ENCODE results near the gene DSCAML1.

The DSCAML1 gene

DNA sequence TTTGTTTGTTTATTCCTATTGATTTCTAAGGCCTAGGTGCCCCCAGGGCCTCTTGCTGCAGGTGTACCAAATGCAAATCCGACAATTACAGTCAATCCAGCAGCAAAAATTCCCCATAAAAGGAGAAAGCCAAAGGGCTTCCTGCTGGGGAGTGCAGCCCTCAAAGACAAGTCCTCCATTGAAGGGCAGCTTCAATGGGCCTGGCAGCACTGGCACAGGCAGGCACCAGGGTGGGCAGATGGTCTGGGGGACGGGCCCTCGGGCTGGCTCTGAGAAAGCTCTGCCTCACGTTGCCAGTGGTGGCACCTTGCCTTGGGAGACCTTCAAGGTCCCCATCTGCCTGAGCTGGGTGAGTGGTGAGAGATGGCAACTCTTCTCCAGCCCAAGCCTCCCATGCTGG lies 128.0 kb downstream of the DSCAML1 start:
- no peaks in the 10 kb centered on the region for H3K36me3 Mint-ChIP-seq (ENCODE audit: low read depth)
- TF ChIP-seq, protein P1, sequence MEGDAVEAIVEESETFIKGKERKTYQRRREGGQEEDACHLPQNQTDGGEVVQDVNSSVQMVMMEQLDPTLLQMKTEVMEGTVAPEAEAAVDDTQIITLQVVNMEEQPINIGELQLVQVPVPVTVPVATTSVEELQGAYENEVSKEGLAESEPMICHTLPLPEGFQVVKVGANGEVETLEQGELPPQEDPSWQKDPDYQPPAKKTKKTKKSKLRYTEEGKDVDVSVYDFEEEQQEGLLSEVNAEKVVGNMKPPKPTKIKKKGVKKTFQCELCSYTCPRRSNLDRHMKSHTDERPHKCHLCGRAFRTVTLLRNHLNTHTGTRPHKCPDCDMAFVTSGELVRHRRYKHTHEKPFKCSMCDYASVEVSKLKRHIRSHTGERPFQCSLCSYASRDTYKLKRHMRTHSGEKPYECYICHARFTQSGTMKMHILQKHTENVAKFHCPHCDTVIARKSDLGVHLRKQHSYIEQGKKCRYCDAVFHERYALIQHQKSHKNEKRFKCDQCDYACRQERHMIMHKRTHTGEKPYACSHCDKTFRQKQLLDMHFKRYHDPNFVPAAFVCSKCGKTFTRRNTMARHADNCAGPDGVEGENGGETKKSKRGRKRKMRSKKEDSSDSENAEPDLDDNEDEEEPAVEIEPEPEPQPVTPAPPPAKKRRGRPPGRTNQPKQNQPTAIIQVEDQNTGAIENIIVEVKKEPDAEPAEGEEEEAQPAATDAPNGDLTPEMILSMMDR (IDR thresholded peaks at IDR 0.05) = no peak
- DNase-seq = no peak
- peaks cover 38% of the 10 kb centered on the region for H3K4me1 Mint-ChIP-seq
- no peaks in the 10 kb centered on the region for H3K9me3 Mint-ChIP-seq
- H3K27ac Mint-ChIP-seq = no peak overlapping the region
- H3K27me3 Mint-ChIP-seq (ENCODE audit: low read depth, poor library complexity) = peaks cover 72% of the 10 kb centered on the region
- H3K4me3 Mint-ChIP-seq = no peak overlapping the region

DNA sequence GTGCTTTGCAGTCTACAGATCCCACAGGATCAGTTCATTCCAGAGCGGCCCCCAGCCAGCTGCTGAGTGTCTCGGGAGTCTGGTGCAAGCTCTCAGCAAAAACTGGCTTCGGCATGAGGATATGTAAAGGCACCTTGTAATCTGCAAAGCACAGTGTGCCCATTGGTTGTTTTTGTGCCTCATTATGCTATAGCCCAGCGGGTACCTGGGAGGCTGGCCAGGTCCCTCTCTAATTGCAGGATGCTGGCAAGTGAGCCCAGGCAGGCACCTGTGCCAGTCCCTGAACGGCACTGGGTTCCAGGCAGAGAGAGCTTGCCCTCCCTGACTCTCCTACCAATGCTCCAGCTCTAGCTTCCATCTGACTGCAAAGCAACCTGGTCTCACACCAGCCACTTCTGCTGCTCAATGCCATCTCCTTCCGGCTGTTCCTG lies 128.7 kb downstream of the DSCAML1 start:
- no peaks in the 10 kb centered on the region for H3K9me3 Mint-ChIP-seq
- TF ChIP-seq, protein P1 (IDR thresholded peaks at IDR 0.05) = no peak
- H3K27me3 Mint-ChIP-seq (ENCODE audit: low read depth, poor library complexity) = peaks cover 65% of the 10 kb centered on the region
- no peaks in the 10 kb centered on the region for H3K36me3 Mint-ChIP-seq (ENCODE audit: low read depth)
- no peak overlapping the region for H3K27ac Mint-ChIP-seq
- no peak overlapping the region for H3K4me3 Mint-ChIP-seq
- no peak for DNase-seq
- peaks cover 45% of the 10 kb centered on the region for H3K4me1 Mint-ChIP-seq

DNA sequence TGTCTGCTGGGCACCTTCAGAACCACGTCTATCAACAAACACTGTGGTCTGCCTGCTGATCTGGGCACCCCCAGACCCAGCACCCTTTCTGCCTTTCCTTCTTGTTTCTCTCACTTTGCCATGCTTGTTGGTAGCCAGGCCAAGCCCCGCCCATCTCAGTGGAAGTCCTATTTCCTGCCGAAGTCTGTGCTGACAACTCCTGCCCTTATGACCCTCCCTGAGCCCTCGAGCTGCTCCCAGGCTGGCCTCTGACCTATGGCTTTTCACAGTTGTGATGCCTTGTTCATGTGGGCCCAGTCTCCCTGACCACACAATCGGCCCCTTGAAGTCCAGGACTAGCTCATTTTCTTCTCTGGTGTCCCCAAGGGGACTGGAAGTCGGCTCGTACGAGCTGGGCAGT lies 132.1 kb downstream of the DSCAML1 start:
- Mint-ChIP-seq H3K4me1 (peaks cover 46% of the 10 kb centered on the region), H3K4me3 (peak overlapping the region; percentile 56), H3K27ac (peak overlapping the region; percentile 67), H3K27me3 (ENCODE audit: low read depth, poor library complexity) (peaks cover 64% of the 10 kb centered on the region), H3K9me3 (no peaks in the 10 kb centered on the region), H3K36me3 (ENCODE audit: low read depth) (no peaks in the 10 kb centered on the region)
- TF ChIP-seq, protein P1 (IDR thresholded peaks at IDR 0.05) = no peak
- peak; percentile 69 for DNase-seq

DNA sequence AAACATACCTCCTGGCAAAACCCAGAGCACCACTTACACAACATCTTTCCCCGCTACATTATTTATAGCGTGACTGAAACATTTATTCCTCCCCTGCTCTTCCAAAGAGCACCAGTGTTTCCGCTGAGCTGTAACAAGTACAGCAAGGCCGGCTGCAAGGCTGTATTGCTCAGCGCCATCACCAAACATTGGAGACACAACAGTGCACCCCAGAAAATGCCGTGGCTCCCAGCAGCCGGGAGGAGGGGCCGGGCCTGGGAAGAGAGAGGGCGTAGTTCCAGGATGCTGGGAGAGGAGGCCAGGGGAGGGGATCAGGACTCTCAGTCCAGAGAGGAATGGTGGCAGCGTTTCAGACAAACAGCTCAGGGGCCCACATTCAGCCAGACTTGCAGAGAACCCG lies 133.2 kb downstream of the DSCAML1 start:
- Mint-ChIP-seq H3K4me1 (peaks cover 49% of the 10 kb centered on the region), H3K36me3 (ENCODE audit: low read depth) (no peaks in the 10 kb centered on the region), H3K27ac (no peak overlapping the region), H3K4me3 (peak overlapping the region; percentile 66), H3K9me3 (no peaks in the 10 kb centered on the region), H3K27me3 (ENCODE audit: low read depth, poor library complexity) (peaks cover 61% of the 10 kb centered on the region)
- DNase-seq = peak; percentile 30
- TF ChIP-seq, protein P1 (IDR thresholded peaks at IDR 0.05) = no peak

DNA sequence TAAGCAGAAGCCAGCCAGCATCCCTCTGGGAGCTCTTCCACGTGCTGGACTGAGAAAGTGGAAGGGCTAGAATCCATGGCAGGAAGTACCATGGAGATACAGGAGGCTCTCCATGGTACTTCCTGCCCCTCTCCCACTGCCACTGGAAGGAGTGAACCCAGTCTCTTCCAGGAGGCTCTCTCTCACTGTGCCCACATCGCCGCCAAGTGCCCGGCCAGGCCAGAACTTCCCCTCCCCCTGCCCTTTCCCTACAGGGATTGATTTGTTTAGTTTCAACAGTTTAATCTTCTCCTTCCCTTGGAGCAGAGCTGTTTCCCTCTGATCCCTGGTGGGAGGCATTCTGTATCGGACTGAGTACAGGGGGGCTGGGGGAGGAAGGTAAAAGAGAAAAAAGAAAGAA lies 133.6 kb downstream of the DSCAML1 start:
- TF ChIP-seq, protein P1 (IDR thresholded peaks at IDR 0.05) = no peak
- no peak for DNase-seq
- Mint-ChIP-seq H3K27ac (peak overlapping the region; percentile 10), H3K4me3 (no peak overlapping the region), H3K27me3 (ENCODE audit: low read depth, poor library complexity) (peaks cover 58% of the 10 kb centered on the region), H3K9me3 (no peaks in the 10 kb centered on the region), H3K4me1 (peaks cover 50% of the 10 kb centered on the region), H3K36me3 (ENCODE audit: low read depth) (no peaks in the 10 kb centered on the region)

DNA sequence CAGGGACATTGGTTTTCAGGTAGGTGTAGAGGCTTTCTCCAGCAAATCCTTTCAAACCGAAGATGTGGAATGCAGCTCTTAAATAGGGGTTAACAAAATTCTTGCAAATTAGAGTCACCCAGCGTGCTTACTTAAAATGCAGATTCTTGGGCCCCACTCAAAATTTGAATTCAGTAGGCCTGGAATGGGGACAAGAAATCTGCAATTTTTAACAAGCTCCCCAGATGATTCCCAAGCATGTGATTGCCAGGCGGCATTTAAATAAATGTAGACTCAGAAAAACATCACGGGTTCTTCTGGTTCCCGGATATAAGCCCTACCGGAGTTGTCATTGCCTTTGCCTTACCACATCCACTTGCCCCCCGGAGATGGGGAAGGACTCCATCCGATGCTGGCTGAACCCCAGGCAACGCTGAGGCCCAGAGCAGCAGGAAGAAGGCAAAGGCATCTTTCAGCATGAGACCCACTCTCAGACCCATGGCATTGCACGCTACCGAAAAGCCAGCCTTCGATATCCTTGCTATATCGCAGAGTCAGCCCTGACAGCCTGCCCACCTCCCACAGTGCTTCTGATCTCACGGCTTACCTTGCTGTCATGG lies 134.2 kb downstream of the DSCAML1 start:
- Mint-ChIP-seq H3K4me1 (peaks cover 49% of the 10 kb centered on the region), H3K27ac (no peak overlapping the region), H3K9me3 (no peaks in the 10 kb centered on the region), H3K36me3 (ENCODE audit: low read depth) (no peaks in the 10 kb centered on the region), H3K4me3 (no peak overlapping the region), H3K27me3 (ENCODE audit: low read depth, poor library complexity) (peaks cover 57% of the 10 kb centered on the region)
- DNase-seq = no peak
- TF ChIP-seq, protein P1 (IDR thresholded peaks at IDR 0.05) = no peak
